ENCODE data around the gene MRC2.

Gene MRC2

DNA sequence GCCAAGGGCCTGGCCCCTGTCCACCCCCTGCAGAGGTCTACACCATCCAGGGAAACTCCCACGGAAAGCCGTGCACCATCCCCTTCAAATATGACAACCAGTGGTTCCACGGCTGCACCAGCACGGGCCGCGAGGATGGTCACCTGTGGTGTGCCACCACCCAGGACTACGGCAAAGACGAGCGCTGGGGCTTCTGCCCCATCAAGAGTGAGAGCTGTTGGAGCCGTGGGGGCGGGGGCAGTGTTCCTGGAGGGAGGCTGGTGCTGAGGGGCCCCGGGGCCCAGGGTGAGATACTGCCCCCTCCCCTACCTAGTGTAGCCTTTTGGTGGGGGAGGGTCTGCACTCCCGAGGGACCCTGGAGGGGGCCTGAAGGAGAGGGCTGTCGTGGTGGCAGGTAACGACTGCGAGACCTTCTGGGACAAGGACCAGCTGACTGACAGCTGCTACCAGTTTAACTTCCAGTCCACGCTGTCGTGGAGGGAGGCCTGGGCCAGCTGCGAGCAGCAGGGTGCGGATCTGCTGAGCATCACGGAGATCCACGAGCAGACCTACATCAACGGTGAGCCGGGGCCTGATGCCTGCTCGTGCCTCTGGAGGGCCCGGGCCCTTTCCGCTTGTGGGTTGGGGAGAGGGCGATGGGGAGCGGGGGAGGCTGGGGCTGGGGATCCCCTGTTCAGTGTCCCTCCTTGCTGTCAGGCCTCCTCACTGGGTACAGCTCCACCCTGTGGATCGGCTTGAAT, 38.8 kb downstream of the MRC2 start:
- Histone ChIP-seq H2AFZ (ENCODE audit: low read depth, low read length, severe bottlenecking) (no peak overlapping the region), H3K4me2 (ENCODE audit: low read depth, low read length, poor library complexity, severe bottlenecking) (no peak overlapping the region), H3K4me3 (ENCODE audit: insufficient read depth, low read length, poor library complexity, severe bottlenecking) (no peak overlapping the region), H3K79me2 (ENCODE audit: insufficient read depth, low read length) (no peaks in the 10 kb centered on the region), H3K9me2 (replicated peaks; ENCODE audit: insufficient read depth, low read length) (no peaks in the 10 kb centered on the region), H3K9me3 (ENCODE audit: insufficient read depth, low read length) (no peaks in the 10 kb centered on the region), H3K27me3 (ENCODE audit: low read length) (no peaks in the 10 kb centered on the region), H3F3A (ENCODE audit: insufficient read depth) (no peaks in the 10 kb centered on the region), H3K27ac (ENCODE audit: low read depth, low read length) (no peak overlapping the region), H3K36me3 (ENCODE audit: low read length) (no peaks in the 10 kb centered on the region), H3K9ac (ENCODE audit: low read length) (no peak overlapping the region), H4K20me1 (ENCODE audit: low read depth, low read length) (no peaks in the 10 kb centered on the region)
- no peak for TF ChIP-seq EZH2phosphoT487 (conservative IDR thresholded peaks at IDR 0.05; ENCODE audit: low read length)
- no peak for TF ChIP-seq CTCF (IDR thresholded peaks at IDR 0.05; ENCODE audit: insufficient read depth, low read length, poor library complexity, severe bottlenecking)

- Histone ChIP-seq H3K27me3 (ENCODE audit: low read length) (no peaks in the 10 kb centered on the region), H3K9ac (ENCODE audit: low read length) (no peak overlapping the region), H3K9me2 (replicated peaks; ENCODE audit: insufficient read depth, low read length) (no peaks in the 10 kb centered on the region), H3K36me3 (ENCODE audit: low read length) (no peaks in the 10 kb centered on the region), H3K4me2 (ENCODE audit: low read depth, low read length, poor library complexity, severe bottlenecking) (no peak overlapping the region), H3K27ac (ENCODE audit: low read depth, low read length) (no peak overlapping the region), H3F3A (ENCODE audit: insufficient read depth) (no peaks in the 10 kb centered on the region), H3K79me2 (ENCODE audit: insufficient read depth, low read length) (no peaks in the 10 kb centered on the region), H2AFZ (ENCODE audit: low read depth, low read length, severe bottlenecking) (no peak overlapping the region), H3K9me3 (ENCODE audit: insufficient read depth, low read length) (no peaks in the 10 kb centered on the region), H3K4me3 (ENCODE audit: insufficient read depth, low read length, poor library complexity, severe bottlenecking) (no peak overlapping the region), H4K20me1 (ENCODE audit: low read depth, low read length) (no peaks in the 10 kb centered on the region)
- TF ChIP-seq EZH2phosphoT487 (conservative IDR thresholded peaks at IDR 0.05; ENCODE audit: low read length) (no peak), CTCF (IDR thresholded peaks at IDR 0.05; ENCODE audit: insufficient read depth, low read length, poor library complexity, severe bottlenecking) (no peak)
These were observed 39.5 kb downstream of the MRC2 start for GRCh38 chr17:62666801-62667591.

DNA sequence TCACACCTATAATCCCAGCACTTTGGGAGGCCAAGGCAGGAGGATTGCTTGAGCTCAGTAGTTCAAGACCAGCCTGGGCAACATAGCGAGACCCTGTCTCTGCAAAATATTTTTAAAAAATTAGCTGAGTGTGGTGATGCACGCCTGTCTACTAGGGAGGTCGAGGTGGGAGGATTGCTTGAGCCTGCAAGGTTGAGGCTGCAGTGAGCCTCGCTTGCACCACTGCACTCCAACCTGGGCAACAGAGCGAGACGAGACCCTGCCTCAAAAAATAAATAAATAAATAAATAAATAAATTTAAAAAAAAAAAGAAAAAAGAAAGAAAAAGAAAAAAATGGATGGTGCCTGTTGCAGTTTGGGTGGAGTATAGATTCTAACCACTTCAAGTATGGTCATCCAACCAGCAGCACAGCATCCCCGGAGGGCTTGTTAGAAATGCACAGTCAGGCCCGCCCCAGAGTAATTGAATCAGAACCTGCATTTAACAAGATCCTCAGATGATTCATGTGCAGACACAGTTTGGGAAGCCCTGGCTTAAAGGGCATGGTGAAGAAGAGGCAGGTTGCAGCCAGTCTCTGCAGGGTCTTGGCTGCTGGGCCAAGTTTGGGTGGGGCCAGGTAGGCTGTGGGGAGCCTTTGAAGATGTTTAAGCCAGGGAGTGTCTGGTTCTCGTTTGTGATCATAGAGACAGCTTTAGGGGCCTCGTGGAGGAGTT, 40.8 kb downstream of the MRC2 start:
- no peaks in the 10 kb centered on the region for H4K20me1 ChIP-seq (ENCODE audit: low read depth, low read length)
- H3K4me3 ChIP-seq (ENCODE audit: insufficient read depth, low read length, poor library complexity, severe bottlenecking) = no peak overlapping the region
- TF ChIP-seq EZH2phosphoT487 (conservative IDR thresholded peaks at IDR 0.05; ENCODE audit: low read length) (no peak), CTCF (IDR thresholded peaks at IDR 0.05; ENCODE audit: insufficient read depth, low read length, poor library complexity, severe bottlenecking) (no peak)
- no peaks in the 10 kb centered on the region for H3K36me3 ChIP-seq (ENCODE audit: low read length)
- H3K9me3 ChIP-seq (ENCODE audit: insufficient read depth, low read length) = no peaks in the 10 kb centered on the region
- no peak overlapping the region for H3K4me2 ChIP-seq (ENCODE audit: low read depth, low read length, poor library complexity, severe bottlenecking)
- H3K79me2 ChIP-seq (ENCODE audit: insufficient read depth, low read length) = no peaks in the 10 kb centered on the region
- H3K27me3 ChIP-seq (ENCODE audit: low read length) = no peaks in the 10 kb centered on the region
- no peak overlapping the region for H2AFZ ChIP-seq (ENCODE audit: low read depth, low read length, severe bottlenecking)
- no peaks in the 10 kb centered on the region for H3K9me2 ChIP-seq (replicated peaks; ENCODE audit: insufficient read depth, low read length)
- no peak overlapping the region for H3K27ac ChIP-seq (ENCODE audit: low read depth, low read length)
- no peaks in the 10 kb centered on the region for H3F3A ChIP-seq (ENCODE audit: insufficient read depth)
- H3K9ac ChIP-seq (ENCODE audit: low read length) = no peak overlapping the region
